Type B pancreatic cell (in vitro differentiated cells): ENCODE results near the gene APBA1. TPM values are rescaled to one million over a fixed set of nuclear protein-coding genes. Genes with fewer than 3 reads are reported as not detected.
"Not testable (repeated sequence)": the region's sequence is repeated elsewhere in the genome, so short reads cannot be mapped to it uniquely, and the experiment has no call there.

Experiments
- DNase-seq: peaks from one replicate; pipeline ENCODE4 v3.0.0; 2021; ENCODE audit warnings: mixed read lengths; ENCODE audit not compliant: unreplicated experiment; ENCODE audit errors: extremely low spot score
- H3K27ac Mint-ChIP-seq: 2 replicates; pipeline ENCODE4 v1.8.0; 2021; ENCODE audit warnings: mild to moderate bottlenecking, mixed read lengths
- H3K27me3 Mint-ChIP-seq: 2 replicates; pipeline ENCODE4 v1.8.0; 2021; ENCODE audit warnings: mixed read lengths
- H3K36me3 Mint-ChIP-seq: 2 replicates; pipeline ENCODE4 v1.8.0; 2021; ENCODE audit warnings: mixed read lengths
- H3K4me1 Mint-ChIP-seq: one replicate; pipeline ENCODE4 v1.8.0; 2021; ENCODE audit warnings: mixed read lengths; ENCODE audit not compliant: unreplicated experiment
- H3K4me3 Mint-ChIP-seq: 2 replicates; pipeline ENCODE4 v1.8.0; 2021; ENCODE audit warnings: mild to moderate bottlenecking, mixed read lengths
- H3K9me3 Mint-ChIP-seq: 2 replicates; pipeline ENCODE4 v1.8.0; 2021; ENCODE audit warnings: mixed read lengths
- CTCF ChIP-seq: fragments of 200-600 bp; sonication (generic); conservative IDR thresholded peaks from 2 replicates; pipeline ENCODE4 v1.5.0; 2021; ENCODE audit warnings: antibody characterized with exemption, mild to moderate bottlenecking
- total RNA-seq: library from RNA; stranded (reverse); gene quantifications from 2 replicates; pipeline ENCODE4 v1.2.1, GENCODE V29; 2021; ENCODE audit warnings: low replicate concordance

APBA1 gene
- total RNA-seq, 1 donor from 2014 or later: 6.3 TPM

- Mint-ChIP-seq H3K36me3 (no peaks in the 10 kb centered on the region), H3K27me3 (peaks cover 16% of the 10 kb centered on the region), H3K4me3 (no peak overlapping the region), H3K9me3 (no peaks in the 10 kb centered on the region), H3K27ac (no peak overlapping the region), H3K4me1 (no peaks in the 10 kb centered on the region)
- DNase-seq: no peak
- no peak for TF ChIP-seq CTCF
Measured at GRCh38 chr9:69420611-69421270, 251.4 kb downstream of the APBA1 start.

- Mint-ChIP-seq H3K27ac (no peak overlapping the region), H3K9me3 (no peaks in the 10 kb centered on the region), H3K4me1 (no peaks in the 10 kb centered on the region), H3K4me3 (no peak overlapping the region), H3K36me3 (no peaks in the 10 kb centered on the region), H3K27me3 (peaks cover 23% of the 10 kb centered on the region)
- TF ChIP-seq CTCF: peak; percentile 82
- DNase-seq: no peak
Measured at GRCh38 chr9:69412741-69413150, 259.4 kb downstream of the APBA1 start.

- Mint-ChIP-seq H3K36me3 (no peaks in the 10 kb centered on the region), H3K4me1 (no peaks in the 10 kb centered on the region), H3K9me3 (no peaks in the 10 kb centered on the region), H3K27ac (no peak overlapping the region), H3K27me3 (peaks cover 23% of the 10 kb centered on the region), H3K4me3 (no peak overlapping the region)
- no peak for TF ChIP-seq CTCF
- no peak for DNase-seq
Measured at GRCh38 chr9:69411931-69412740, 260.0 kb downstream of the APBA1 start.

GRCh38 chr9:69411246-69411645 is 260.9 kb downstream of the APBA1 start:
- DNase-seq: no peak
- Mint-ChIP-seq H3K4me1 (no peaks in the 10 kb centered on the region), H3K4me3 (no peak overlapping the region), H3K36me3 (no peaks in the 10 kb centered on the region), H3K9me3 (no peaks in the 10 kb centered on the region), H3K27ac (no peak overlapping the region), H3K27me3 (peaks cover 23% of the 10 kb centered on the region)
- no peak for TF ChIP-seq CTCF

GRCh38 chr9:69409936-69410335 is 262.2 kb downstream of the APBA1 start:
- H3K27me3 Mint-ChIP-seq: peaks cover 23% of the 10 kb centered on the region
- not testable (repeated sequence) for H3K4me1 Mint-ChIP-seq, H3K27ac Mint-ChIP-seq, DNase-seq, H3K36me3 Mint-ChIP-seq, H3K9me3 Mint-ChIP-seq, H3K4me3 Mint-ChIP-seq

- H3K9me3 Mint-ChIP-seq: no peaks in the 10 kb centered on the region
- TF ChIP-seq CTCF: no peak
- no peak overlapping the region for H3K27ac Mint-ChIP-seq
- no peak overlapping the region for H3K4me3 Mint-ChIP-seq
- no peak for DNase-seq
- H3K36me3 Mint-ChIP-seq: no peaks in the 10 kb centered on the region
- H3K4me1 Mint-ChIP-seq: no peaks in the 10 kb centered on the region
- H3K27me3 Mint-ChIP-seq: peaks cover 2% of the 10 kb centered on the region
Measured at GRCh38 chr9:69400470-69400869, 271.7 kb downstream of the APBA1 start.
